ENCODE data around the gene DTYMK.

Gene DTYMK

GRCh38 chr2:241724975-241725870 lies 38.6 kb upstream of the DTYMK start:
- ChIA-PET POLR2A (interaction anchor here (0.6 to 1.2 kb wide), 2 partner anchors 10 kb away, joined by 4 to 5 read pairs; partner anchors contain the start of gene D2HGDH), CTCF (interaction anchor here (1.2 to 1.5 kb wide), 2 partner anchors 9 to 79 kb away, joined by 3 read pairs; partner anchors contain the start of gene D2HGDH)
- no peak for TF ChIP-seq CTCF (IDR thresholded peaks at IDR 0.05; ENCODE audit: control extremely low read depth, extremely low read depth, low read depth, missing control alignments)
- no peak for DNase-seq (ENCODE audit: extremely low spot score)

GRCh38 chr2:241724259-241724974 lies 37.8 kb upstream of the DTYMK start:
- TF ChIP-seq CTCF (IDR thresholded peaks at IDR 0.05; ENCODE audit: control extremely low read depth, extremely low read depth, low read depth, missing control alignments) = no peak
- CTCF ChIA-PET = interaction anchor here (1.5 kb wide), 1 partner anchor 78 kb away, joined by 3 read pairs; no protein-coding TSS in a partner anchor
- no peak for DNase-seq (ENCODE audit: extremely low spot score)
- POLR2A ChIA-PET = interaction anchor here (1.2 kb wide), 1 partner anchor 10 kb away, joined by 5 read pairs; the partner anchor contains the start of gene D2HGDH

- TF ChIP-seq CTCF (IDR thresholded peaks at IDR 0.05; ENCODE audit: control extremely low read depth, extremely low read depth, low read depth, missing control alignments) = no peak
- ChIA-PET POLR2A (no interaction called here), CTCF (interaction anchor here (1.2 to 1.4 kb wide), 2 partner anchors 9 to 21 kb away, joined by 3 to 5 read pairs; partner anchors contain the start of gene ING5)
- DNase-seq (ENCODE audit: extremely low spot score) = no peak
Observed at GRCh38 chr2:241722896-241723454, 36.4 kb upstream of the DTYMK start.

GRCh38 chr2:241721852-241722251 lies 35.2 kb upstream of the DTYMK start:
- CTCF ChIA-PET = interaction anchor here (0.9 to 2.0 kb wide), 4 partner anchors 10 to 157 kb away, joined by 3 to 6 read pairs (median 4); partner anchors contain the start of genes D2HGDH and ING5

GRCh38 chr2:241720560-241720959 lies 33.9 kb upstream of the DTYMK start:
- ChIA-PET CTCF (interaction anchor here (2.0 kb wide), 1 partner anchor 158 kb away, joined by 6 read pairs; no protein-coding TSS in a partner anchor), POLR2A (no interaction called here)
- no peak for DNase-seq (ENCODE audit: extremely low spot score)
- TF ChIP-seq CTCF (IDR thresholded peaks at IDR 0.05; ENCODE audit: control extremely low read depth, extremely low read depth, low read depth, missing control alignments) = no peak

More at GRCh38 chr2:241721852-241722251, 35.2 kb upstream of the DTYMK start:
- no peak for TF ChIP-seq CTCF (IDR thresholded peaks at IDR 0.05; ENCODE audit: control extremely low read depth, extremely low read depth, low read depth, missing control alignments)
- POLR2A ChIA-PET = no interaction called here
- DNase-seq (ENCODE audit: extremely low spot score) = no peak

GRCh38 chr2:241720099-241720498 lies 33.5 kb upstream of the DTYMK start:
- ChIA-PET POLR2A (no interaction called here), CTCF (interaction anchor here (0.8 to 2.6 kb wide), 2 partner anchors 10 to 18 kb away, joined by 3 to 13 read pairs; partner anchors contain the start of gene ING5)
- TF ChIP-seq CTCF (IDR thresholded peaks at IDR 0.05; ENCODE audit: control extremely low read depth, extremely low read depth, low read depth, missing control alignments) = no peak
- DNase-seq (ENCODE audit: extremely low spot score) = no peak
